Type B pancreatic cell (in vitro differentiated cells): ENCODE data around the gene PNLIPRP3. TPM values are rescaled to one million over a fixed set of nuclear protein-coding genes. Genes with fewer than 3 reads are reported as not detected.

Experiments
- DNase-seq: peaks from one replicate; pipeline ENCODE4 v3.0.0; 2021; ENCODE audit warnings: mixed read lengths; ENCODE audit not compliant: unreplicated experiment; ENCODE audit errors: extremely low spot score
- H3K27ac Mint-ChIP-seq: 2 replicates; pipeline ENCODE4 v1.8.0; 2021; ENCODE audit warnings: mild to moderate bottlenecking, mixed read lengths
- H3K27me3 Mint-ChIP-seq: 2 replicates; pipeline ENCODE4 v1.8.0; 2021; ENCODE audit warnings: mixed read lengths
- H3K36me3 Mint-ChIP-seq: 2 replicates; pipeline ENCODE4 v1.8.0; 2021; ENCODE audit warnings: mixed read lengths
- H3K4me1 Mint-ChIP-seq: one replicate; pipeline ENCODE4 v1.8.0; 2021; ENCODE audit warnings: mixed read lengths; ENCODE audit not compliant: unreplicated experiment
- H3K4me3 Mint-ChIP-seq: 2 replicates; pipeline ENCODE4 v1.8.0; 2021; ENCODE audit warnings: mild to moderate bottlenecking, mixed read lengths
- H3K9me3 Mint-ChIP-seq: 2 replicates; pipeline ENCODE4 v1.8.0; 2021; ENCODE audit warnings: mixed read lengths
- CTCF ChIP-seq: fragments of 200-600 bp; sonication (generic); conservative IDR thresholded peaks from 2 replicates; pipeline ENCODE4 v1.5.0; 2021; ENCODE audit warnings: antibody characterized with exemption, mild to moderate bottlenecking
- total RNA-seq: library from RNA; stranded (reverse); gene quantifications from 2 replicates; pipeline ENCODE4 v1.2.1, GENCODE V29; 2021; ENCODE audit warnings: low replicate concordance

PNLIPRP3 gene
- total RNA-seq, 1 donor from 2014 or later, result not detected

GRCh38 chr10:116510565-116510964, 82.9 kb downstream of the PNLIPRP3 start:
- Mint-ChIP-seq H3K27ac (no peak overlapping the region), H3K27me3 (peaks cover 3% of the 10 kb centered on the region), H3K4me3 (no peak overlapping the region), H3K4me1 (no peaks in the 10 kb centered on the region), H3K36me3 (no peaks in the 10 kb centered on the region), H3K9me3 (no peaks in the 10 kb centered on the region)
- no peak for TF ChIP-seq CTCF
- DNase-seq, result no peak

- no peaks in the 10 kb centered on the region for H3K4me1 Mint-ChIP-seq
- H3K9me3 Mint-ChIP-seq, result no peaks in the 10 kb centered on the region
- DNase-seq, result no peak
- no peak overlapping the region for H3K4me3 Mint-ChIP-seq
- no peak for TF ChIP-seq CTCF
- H3K27me3 Mint-ChIP-seq, result peaks cover 3% of the 10 kb centered on the region
- no peaks in the 10 kb centered on the region for H3K36me3 Mint-ChIP-seq
- no peak overlapping the region for H3K27ac Mint-ChIP-seq
Measured at GRCh38 chr10:116511365-116511764, 83.7 kb downstream of the PNLIPRP3 start.

- H3K27ac Mint-ChIP-seq, result no peak overlapping the region
Measured at GRCh38 chr10:116521424-116522290, 94.0 kb downstream of the PNLIPRP3 start.

GRCh38 chr10:116522803-116523381, 95.2 kb downstream of the PNLIPRP3 start:
- H3K4me3 Mint-ChIP-seq, result no peak overlapping the region
- no peak for TF ChIP-seq CTCF
- no peaks in the 10 kb centered on the region for H3K9me3 Mint-ChIP-seq
- no peak for DNase-seq
- H3K4me1 Mint-ChIP-seq, result no peaks in the 10 kb centered on the region
- no peak overlapping the region for H3K27ac Mint-ChIP-seq
- no peaks in the 10 kb centered on the region for H3K36me3 Mint-ChIP-seq
- peaks cover 11% of the 10 kb centered on the region for H3K27me3 Mint-ChIP-seq

More at GRCh38 chr10:116521424-116522290, 94.0 kb downstream of the PNLIPRP3 start:
- no peak for DNase-seq
- peak; percentile 92 for TF ChIP-seq CTCF
- no peak overlapping the region for H3K4me3 Mint-ChIP-seq
- H3K9me3 Mint-ChIP-seq, result no peaks in the 10 kb centered on the region
- peaks cover 11% of the 10 kb centered on the region for H3K27me3 Mint-ChIP-seq
- no peaks in the 10 kb centered on the region for H3K36me3 Mint-ChIP-seq
- H3K4me1 Mint-ChIP-seq, result no peaks in the 10 kb centered on the region

GRCh38 chr10:116524736-116525135, 97.1 kb downstream of the PNLIPRP3 start:
- no peaks in the 10 kb centered on the region for H3K4me1 Mint-ChIP-seq
- H3K27me3 Mint-ChIP-seq, result peaks cover 11% of the 10 kb centered on the region
- H3K9me3 Mint-ChIP-seq, result no peaks in the 10 kb centered on the region

More at GRCh38 chr10:116524736-116525135, 97.1 kb downstream of the PNLIPRP3 start:
- H3K4me3 Mint-ChIP-seq, result no peak overlapping the region
- no peaks in the 10 kb centered on the region for H3K36me3 Mint-ChIP-seq
- no peak overlapping the region for H3K27ac Mint-ChIP-seq
- TF ChIP-seq CTCF, result no peak
- no peak for DNase-seq
